Kidney (tissue), 14 donors: ENCODE data around the gene COPS6. TPM values are rescaled to one million over a fixed set of nuclear protein-coding genes. Genes with fewer than 3 reads are reported as not detected.

Experiments used
- DNase-seq, 5 donors: peaks; one replicate each; pipeline ENCODE4 v3.0.0-alpha.2; 2013 to 2020
- FAIRE-seq: peaks from 2 replicates; lab custom pipeline; 2012; peaks lifted over from hg19 to GRCh38; lab: Jason Lieb, UNC
- H3K27ac ChIP-seq, 2 donors: one replicate each; pipeline ENCODE4 v1.7.0; 2013; ENCODE audit warnings: low read depth in 2 of 2, low read length in 2 of 2, inconsistent platforms in 1 of 2
- H3K27me3 ChIP-seq: one replicate; pipeline ENCODE4 v1.7.1; 2013; ENCODE audit warnings: low read length, inconsistent platforms; ENCODE audit not compliant: control insufficient read depth, insufficient read depth
- H3K36me3 ChIP-seq, 3 donors: one replicate each; pipeline versions ENCODE4 v1.7.0 to v1.7.1; 2013; ENCODE audit warnings: low read length in 3 of 3, control low read depth in 1 of 3, inconsistent platforms in 1 of 3; ENCODE audit not compliant: insufficient read depth in 3 of 3, control insufficient read depth in 2 of 3
- H3K4me1 ChIP-seq, 3 donors: one replicate each; pipeline versions ENCODE4 v1.7.0 to v1.7.1; 2013; ENCODE audit warnings: low read length in 3 of 3, inconsistent platforms in 1 of 3, low read depth in 1 of 3; ENCODE audit not compliant: control insufficient read depth in 2 of 3, insufficient read depth in 2 of 3
- H3K4me3 ChIP-seq, 3 donors: one replicate each; pipeline versions ENCODE4 v1.7.0 to v1.8.1; 2013; ENCODE audit warnings: low read length in 3 of 3, control low read depth in 1 of 3, inconsistent platforms in 1 of 3
- H3K9ac ChIP-seq, 3 donors: one replicate each; pipeline versions ENCODE4 v1.7.0 to v1.7.1; 2013; ENCODE audit warnings: low read length in 3 of 3, control low read depth in 1 of 3, inconsistent platforms in 1 of 3
- H3K9me3 ChIP-seq, 3 donors: one replicate each; pipeline versions ENCODE4 v1.7.0 to v1.7.1; 2013; ENCODE audit warnings: low read length in 3 of 3, control low read depth in 1 of 3, inconsistent platforms in 1 of 3; ENCODE audit not compliant: control insufficient read depth in 2 of 3, insufficient read depth in 1 of 3
- intact Hi-C: fragments of 100-400 bp; cut with DNase I; formaldehyde crosslinking; loops from one replicate; pipeline ENCODE4 v1.11.1; 2022
- polyA plus RNA-seq: library from polyadenylated mRNA; stranded (reverse); fragments of 350-450 nt; fragmentation: Illumina TruSeq; extraction: RNeasy Lipid Tissue Mini Kit (QIAGEN cat#74804); gene quantifications from one replicate; pipeline ENCODE4 v1.2.3, GENCODE V29; 2014; ENCODE audit warnings: low read depth, low replicate concordance; ENCODE audit not compliant: insufficient read depth
- total RNA-seq: library from RNA; stranded (reverse); fragmentation: NEBNext Ultra II Directional; extraction: Animal tissue kit (Norgen Biotek cat#: 25700); gene quantifications from one replicate; pipeline ENCODE4 v1.2.1, GENCODE V29; 2021
- TF ChIP-seq, protein P1 (sequence below): IDR thresholded peaks from 3 replicates; pipeline ENCODE4 v1.5.1; 2012; ENCODE audit warnings: mild to moderate bottlenecking, moderate library complexity, borderline replicate concordance; ENCODE audit not compliant: insufficient read depth; ENCODE audit errors: extremely low read depth
- donor health status: control.
- donor health status: control.
- donor health status: control.
- donor health status: control.
- donor health status: control.
- donor health status: DM: yes; HTN: yes; CAD: no.
- donor health status: Normal renal cell carcinoma (clear cell type).

The COPS6 gene
- total and polyA plus RNA-seq, 2 donors from 2014 or later: 89.1 to 166 TPM

DNA sequence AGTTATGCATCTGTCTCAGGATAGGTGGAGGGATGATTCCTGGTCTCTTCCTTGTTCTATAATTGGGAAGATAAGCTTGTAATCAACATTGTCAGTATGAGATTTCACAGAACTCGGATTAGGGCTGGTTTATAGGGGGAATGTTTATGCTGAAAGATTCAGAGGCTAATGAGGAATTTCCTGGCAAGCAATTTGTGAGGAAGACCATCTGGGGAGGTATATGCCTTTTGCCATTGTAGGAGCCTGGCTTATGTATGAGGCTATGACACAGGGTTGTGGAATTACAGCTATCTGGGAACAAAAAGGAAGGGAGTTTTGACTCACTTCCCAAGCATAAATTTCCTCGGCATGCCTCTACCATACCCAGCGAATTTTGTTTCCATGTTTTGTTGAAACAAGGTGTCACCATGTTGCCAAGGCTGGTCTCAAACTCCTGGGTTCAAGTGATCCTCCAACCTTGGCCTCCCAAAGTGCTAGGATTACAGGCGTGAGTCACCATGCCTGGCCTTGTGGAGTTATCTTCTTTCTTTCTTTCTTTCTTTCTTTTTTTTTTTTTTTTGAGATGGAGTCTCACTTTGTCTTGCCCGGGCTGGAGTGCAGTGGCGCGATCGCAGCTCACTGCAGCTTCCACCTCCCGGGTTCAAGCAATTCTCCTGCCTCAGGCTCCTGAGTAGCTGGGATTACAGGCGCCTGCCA lies 1.6 kb upstream of the COPS6 start:
- intact Hi-C loops: no loop called here
- peak in 2 of 5 donors; percentile 46 to 84 for DNase-seq

DNA sequence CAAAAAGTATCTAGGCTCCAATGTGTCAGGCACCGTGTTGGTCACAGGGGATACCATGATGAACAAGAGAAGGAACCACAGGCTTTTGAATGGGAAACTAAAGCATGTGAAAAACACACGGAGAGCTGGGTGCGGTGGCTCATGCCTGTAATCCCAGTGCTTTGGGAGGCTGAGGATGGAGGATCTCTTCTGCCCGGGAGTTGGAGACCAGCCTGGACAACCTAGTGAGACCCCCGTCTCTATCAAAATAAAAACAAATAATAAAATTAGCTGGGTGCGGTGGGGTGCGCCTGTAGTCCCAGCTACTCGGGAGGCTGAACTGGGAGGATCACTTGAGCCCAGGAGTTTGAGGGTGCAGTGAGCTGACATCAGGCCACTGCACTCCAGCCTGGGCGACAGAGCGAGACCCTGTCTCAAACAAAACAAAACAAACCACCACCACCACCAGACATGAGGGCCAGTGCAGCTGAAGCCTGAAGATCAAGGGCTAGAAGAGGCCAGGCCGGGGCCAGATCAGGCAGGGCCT lies 611 bp upstream of the COPS6 start:
- no peak for FAIRE-seq
- H3K36me3 ChIP-seq: peaks cover 6 to 28% (median 28%) of the 10 kb centered on the region in 3 donors
- H3K9ac ChIP-seq: peak overlapping the region; percentile 12 to 86 (median 74)
- H3K4me3 ChIP-seq: peak overlapping the region; percentile 78 to 98 (median 81)
- H3K4me1 ChIP-seq: peaks cover 0 to 7% (median 4%) of the 10 kb centered on the region in 3 donors
- TF ChIP-seq, protein P1, sequence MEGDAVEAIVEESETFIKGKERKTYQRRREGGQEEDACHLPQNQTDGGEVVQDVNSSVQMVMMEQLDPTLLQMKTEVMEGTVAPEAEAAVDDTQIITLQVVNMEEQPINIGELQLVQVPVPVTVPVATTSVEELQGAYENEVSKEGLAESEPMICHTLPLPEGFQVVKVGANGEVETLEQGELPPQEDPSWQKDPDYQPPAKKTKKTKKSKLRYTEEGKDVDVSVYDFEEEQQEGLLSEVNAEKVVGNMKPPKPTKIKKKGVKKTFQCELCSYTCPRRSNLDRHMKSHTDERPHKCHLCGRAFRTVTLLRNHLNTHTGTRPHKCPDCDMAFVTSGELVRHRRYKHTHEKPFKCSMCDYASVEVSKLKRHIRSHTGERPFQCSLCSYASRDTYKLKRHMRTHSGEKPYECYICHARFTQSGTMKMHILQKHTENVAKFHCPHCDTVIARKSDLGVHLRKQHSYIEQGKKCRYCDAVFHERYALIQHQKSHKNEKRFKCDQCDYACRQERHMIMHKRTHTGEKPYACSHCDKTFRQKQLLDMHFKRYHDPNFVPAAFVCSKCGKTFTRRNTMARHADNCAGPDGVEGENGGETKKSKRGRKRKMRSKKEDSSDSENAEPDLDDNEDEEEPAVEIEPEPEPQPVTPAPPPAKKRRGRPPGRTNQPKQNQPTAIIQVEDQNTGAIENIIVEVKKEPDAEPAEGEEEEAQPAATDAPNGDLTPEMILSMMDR: no peak
- intact Hi-C loops: no loop called here
- H3K9me3 ChIP-seq: no peaks in the 10 kb centered on the region
- DNase-seq: no peak
- peak overlapping the region; percentile 88 to 92 for H3K27ac ChIP-seq
- H3K27me3 ChIP-seq: no peaks in the 10 kb centered on the region

More for the DNA sequence above, 1.6 kb upstream of the COPS6 start:
- peaks cover 2 to 13% (median 9%) of the 10 kb centered on the region in 3 donors for H3K4me1 ChIP-seq
- no peak for FAIRE-seq
- H3K9me3 ChIP-seq: no peaks in the 10 kb centered on the region
- no peak overlapping the region for H3K9ac ChIP-seq
- no peak overlapping the region for H3K27ac ChIP-seq
- TF ChIP-seq, protein P1: no peak
- no peaks in the 10 kb centered on the region for H3K27me3 ChIP-seq
- no peak overlapping the region for H3K4me3 ChIP-seq
- peaks cover 6 to 19% (median 19%) of the 10 kb centered on the region in 3 donors for H3K36me3 ChIP-seq

DNA sequence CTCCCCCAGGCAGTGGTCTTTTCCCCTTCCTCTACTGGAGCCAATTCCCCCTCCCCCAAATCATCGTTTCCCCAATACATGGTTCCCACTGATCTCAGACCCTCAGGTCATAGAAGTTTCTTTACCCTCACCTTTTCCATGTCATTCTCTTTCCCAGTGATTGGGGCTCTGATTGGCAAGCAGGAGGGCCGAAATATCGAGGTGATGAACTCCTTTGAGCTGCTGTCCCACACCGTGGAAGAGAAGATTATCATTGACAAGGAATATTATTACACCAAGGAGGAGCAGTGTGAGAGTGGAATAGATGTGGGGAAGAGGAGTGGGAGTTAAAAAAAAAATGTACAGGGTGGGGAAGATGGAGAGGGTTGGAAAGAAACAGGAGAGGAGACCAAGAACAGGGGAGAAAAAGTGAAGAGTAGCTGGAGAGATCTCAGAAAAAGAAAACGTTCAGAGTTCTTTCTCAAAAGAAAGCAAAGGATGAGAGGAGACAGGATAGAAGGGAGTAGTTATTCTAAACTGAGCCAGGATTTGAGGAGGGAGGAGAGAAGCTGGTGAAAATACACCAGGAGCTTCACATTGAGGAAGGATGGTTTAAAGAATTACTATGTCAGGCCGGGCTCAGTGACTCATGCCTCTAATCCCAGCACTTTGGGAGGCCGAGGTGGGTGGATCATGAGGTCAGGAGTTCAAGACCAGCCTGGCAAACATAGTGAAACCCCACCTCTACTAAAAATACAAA lies 858 bp downstream of the COPS6 start:
- H3K9ac ChIP-seq: peak overlapping the region; percentile 69 to 86 (median 77)
- no peaks in the 10 kb centered on the region for H3K27me3 ChIP-seq
- H3K9me3 ChIP-seq: no peaks in the 10 kb centered on the region
- FAIRE-seq (no peak), DNase-seq (no peak)
- H3K4me1 ChIP-seq: peaks cover 0 to 7% (median 4%) of the 10 kb centered on the region in 3 donors
- peak overlapping the region in 1 of 2 donors; percentile 92 for H3K27ac ChIP-seq
- H3K4me3 ChIP-seq: peak overlapping the region; percentile 77 to 98 (median 81)
- H3K36me3 ChIP-seq: peaks cover 7 to 38% (median 32%) of the 10 kb centered on the region in 3 donors
- intact Hi-C loops: no loop called here
- TF ChIP-seq, protein P1: no peak
